ENCODE data around the gene NUDT8. TPM values are rescaled to one million over a fixed set of nuclear protein-coding genes. Genes with fewer than 3 reads are reported as not detected.

The NUDT8 gene
- total RNA-seq, 1 donor from 2014 or later, result 3.0 TPM

DNA sequence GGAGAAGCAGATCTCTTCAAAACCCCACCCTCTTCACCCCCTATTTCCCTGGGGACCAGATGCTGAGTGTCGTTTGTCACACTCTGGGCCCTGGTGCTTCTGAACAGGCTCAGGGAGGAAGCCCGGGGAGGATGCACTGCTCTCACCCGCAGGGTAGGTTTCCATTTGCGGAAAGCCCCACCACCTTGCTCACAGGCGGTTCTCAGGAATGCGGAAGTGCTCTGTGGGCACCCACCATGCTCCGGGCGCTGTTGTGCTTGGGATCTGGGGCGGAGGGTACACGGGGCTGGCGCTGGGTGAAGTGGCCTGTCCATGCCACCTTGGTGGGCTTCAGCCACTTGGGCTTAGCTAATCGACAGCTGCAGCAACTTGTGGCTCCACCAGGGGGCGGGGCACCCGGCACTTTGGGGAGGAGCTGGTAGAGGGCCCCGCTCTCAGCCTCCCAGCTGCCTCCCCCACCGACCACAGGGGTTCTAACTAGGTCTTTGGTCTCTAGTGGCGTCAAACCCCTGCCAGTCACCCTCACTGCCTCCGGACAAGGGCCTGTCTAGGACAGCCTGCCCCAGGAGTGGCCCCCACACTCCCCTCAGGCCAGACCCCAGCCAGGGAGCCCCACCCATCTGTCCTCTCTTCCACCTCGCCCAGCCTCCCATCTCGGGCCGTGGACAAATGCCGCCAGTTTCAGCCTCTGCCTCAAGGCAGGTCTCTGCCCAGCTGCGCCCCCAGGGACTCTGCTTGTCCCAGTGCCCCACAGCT is 15.6 kb downstream of the NUDT8 start:
- Histone ChIP-seq H3K9me3 (ENCODE audit: insufficient read depth, low read depth, low read length) (no peaks in the 10 kb centered on the region), H3K36me3 (ENCODE audit: insufficient read depth, low read length) (peaks cover 2% of the 10 kb centered on the region), H3K9ac (ENCODE audit: low read length) (no peak overlapping the region), H3K27ac (ENCODE audit: low read depth, low read length) (no peak overlapping the region), H3K4me3 (ENCODE audit: insufficient read depth, low read depth, low read length) (no peak overlapping the region), H3K27me3 (ENCODE audit: insufficient read depth, low read length) (peaks cover 13% of the 10 kb centered on the region), H2AFZ (ENCODE audit: low read depth, low read length) (no peak overlapping the region), H3K79me2 (ENCODE audit: insufficient read depth, low read length) (no peaks in the 10 kb centered on the region), H3K4me1 (ENCODE audit: insufficient read depth, low read length) (peaks cover 4% of the 10 kb centered on the region), H3K4me2 (ENCODE audit: low read length) (peak overlapping the region; percentile 55), H4K20me1 (ENCODE audit: insufficient read depth, low read length) (no peaks in the 10 kb centered on the region)
- Mint-ChIP-seq H3K9me3 (ENCODE audit: unreplicated experiment) (peaks cover 2% of the 10 kb centered on the region), H3K27me3 (ENCODE audit: low read depth, unreplicated experiment) (peaks cover 16% of the 10 kb centered on the region), H3K4me1 (ENCODE audit: low read depth, unreplicated experiment) (no peaks in the 10 kb centered on the region), H3K4me3 (ENCODE audit: unreplicated experiment) (no peak overlapping the region), H3K36me3 (ENCODE audit: low read depth, unreplicated experiment) (peaks cover 2% of the 10 kb centered on the region), H3K27ac (ENCODE audit: unreplicated experiment) (peak overlapping the region; percentile 7)
- FAIRE-seq, result no peak
- DNase-seq (ENCODE audit: low read depth), result no peak
- TF ChIP-seq CTCF (IDR thresholded peaks at IDR 0.05; ENCODE audit: insufficient read depth, low read depth, low read length), result peak; percentile 34
- TF ChIP-seq EZH2 (IDR thresholded peaks at IDR 0.05; ENCODE audit: insufficient read depth, low read length), result no peak

DNA sequence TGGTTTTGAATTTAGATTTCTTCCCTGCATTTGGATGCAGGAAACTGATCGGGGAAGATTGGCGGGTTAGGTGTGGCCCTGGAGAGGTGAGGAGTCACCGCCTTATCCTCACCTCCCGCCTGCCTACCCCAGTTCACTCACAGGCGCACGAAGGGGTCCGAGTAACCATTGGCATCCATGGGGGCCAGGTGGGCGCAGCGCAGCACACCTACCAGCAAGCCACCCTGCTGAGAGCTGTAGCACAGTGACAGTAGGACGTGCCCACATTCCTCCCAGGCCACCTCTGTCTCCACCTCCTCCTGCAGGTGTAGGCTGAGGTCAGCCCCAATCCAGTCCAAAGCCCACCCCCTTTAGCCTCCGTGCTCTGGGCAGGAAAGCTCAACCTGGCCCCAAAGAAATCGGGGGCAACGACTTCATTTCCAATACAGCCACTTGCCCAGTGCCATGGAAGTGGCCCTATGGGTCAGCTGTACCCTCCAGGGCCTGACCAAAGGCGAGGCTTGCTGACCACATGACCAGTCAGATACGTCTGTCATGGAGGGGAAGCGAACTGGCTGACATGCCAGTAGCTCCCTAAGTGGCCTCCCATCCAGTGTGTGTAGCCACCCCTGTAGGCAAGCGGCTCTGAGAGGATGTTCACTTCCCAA is 16.3 kb downstream of the NUDT8 start:
- Histone ChIP-seq H4K20me1 (ENCODE audit: insufficient read depth, low read length) (no peaks in the 10 kb centered on the region), H3K9ac (ENCODE audit: low read length) (no peak overlapping the region), H3K36me3 (ENCODE audit: insufficient read depth, low read length) (peaks cover 6% of the 10 kb centered on the region), H3K9me3 (ENCODE audit: insufficient read depth, low read depth, low read length) (no peaks in the 10 kb centered on the region), H3K4me2 (ENCODE audit: low read length) (peak overlapping the region; percentile 55), H3K79me2 (ENCODE audit: insufficient read depth, low read length) (peaks cover 2% of the 10 kb centered on the region), H3K4me3 (ENCODE audit: insufficient read depth, low read depth, low read length) (no peak overlapping the region), H3K27me3 (ENCODE audit: insufficient read depth, low read length) (peaks cover 13% of the 10 kb centered on the region), H2AFZ (ENCODE audit: low read depth, low read length) (no peak overlapping the region), H3K4me1 (ENCODE audit: insufficient read depth, low read length) (peaks cover 4% of the 10 kb centered on the region), H3K27ac (ENCODE audit: low read depth, low read length) (no peak overlapping the region)
- TF ChIP-seq EZH2 (IDR thresholded peaks at IDR 0.05; ENCODE audit: insufficient read depth, low read length), result no peak
- TF ChIP-seq CTCF (IDR thresholded peaks at IDR 0.05; ENCODE audit: insufficient read depth, low read depth, low read length), result no peak
- H3K4me1 Mint-ChIP-seq (ENCODE audit: low read depth, unreplicated experiment), result no peaks in the 10 kb centered on the region
- no peak for DNase-seq (ENCODE audit: low read depth)
- no peak overlapping the region for H3K27ac Mint-ChIP-seq (ENCODE audit: unreplicated experiment)
- H3K36me3 Mint-ChIP-seq (ENCODE audit: low read depth, unreplicated experiment), result peaks cover 2% of the 10 kb centered on the region
- H3K27me3 Mint-ChIP-seq (ENCODE audit: low read depth, unreplicated experiment), result peaks cover 14% of the 10 kb centered on the region
- H3K4me3 Mint-ChIP-seq (ENCODE audit: unreplicated experiment), result no peak overlapping the region
- no peak for FAIRE-seq
- H3K9me3 Mint-ChIP-seq (ENCODE audit: unreplicated experiment), result peaks cover 2% of the 10 kb centered on the region

- no peaks in the 10 kb centered on the region for H3K9me3 ChIP-seq (ENCODE audit: insufficient read depth, low read depth, low read length)
- peaks cover 8% of the 10 kb centered on the region for H3K27me3 ChIP-seq (ENCODE audit: insufficient read depth, low read length)
- H3K36me3 ChIP-seq (ENCODE audit: insufficient read depth, low read length), result peaks cover 6% of the 10 kb centered on the region
- Mint-ChIP-seq H3K36me3 (ENCODE audit: low read depth, unreplicated experiment) (peaks cover 2% of the 10 kb centered on the region), H3K27ac (ENCODE audit: unreplicated experiment) (no peak overlapping the region), H3K27me3 (ENCODE audit: low read depth, unreplicated experiment) (peaks cover 9% of the 10 kb centered on the region), H3K9me3 (ENCODE audit: unreplicated experiment) (no peaks in the 10 kb centered on the region), H3K4me1 (ENCODE audit: low read depth, unreplicated experiment) (peaks cover 3% of the 10 kb centered on the region), H3K4me3 (ENCODE audit: unreplicated experiment) (no peak overlapping the region)
- no peak overlapping the region for H3K4me3 ChIP-seq (ENCODE audit: insufficient read depth, low read depth, low read length)
- no peak for DNase-seq (ENCODE audit: low read depth)
- peaks cover 7% of the 10 kb centered on the region for H3K79me2 ChIP-seq (ENCODE audit: insufficient read depth, low read length)
- H3K4me1 ChIP-seq (ENCODE audit: insufficient read depth, low read length), result peaks cover 7% of the 10 kb centered on the region
- H2AFZ ChIP-seq (ENCODE audit: low read depth, low read length), result no peak overlapping the region
- H3K4me2 ChIP-seq (ENCODE audit: low read length), result no peak overlapping the region
- no peak overlapping the region for H3K9ac ChIP-seq (ENCODE audit: low read length)
- H3K27ac ChIP-seq (ENCODE audit: low read depth, low read length), result no peak overlapping the region
- TF ChIP-seq EZH2 (IDR thresholded peaks at IDR 0.05; ENCODE audit: insufficient read depth, low read length) (no peak), CTCF (IDR thresholded peaks at IDR 0.05; ENCODE audit: insufficient read depth, low read depth, low read length) (no peak)
- FAIRE-seq, result no peak
- no peaks in the 10 kb centered on the region for H4K20me1 ChIP-seq (ENCODE audit: insufficient read depth, low read length)
Observed at GRCh38 chr11:67612751-67613150, 17.0 kb downstream of the NUDT8 start.

Measured in astrocyte (in vitro differentiated cells and primary cell).